GM19372 (cell line): Measurements from ENCODE around the gene FXN.
A peak's percentile ranks its signal among the peaks of the same experiment; 100 is the strongest.
"Not testable (repeated sequence)": the region's sequence is repeated elsewhere in the genome, so short reads cannot be mapped to it uniquely, and the experiment has no call there.

Experiments used
- ATAC-seq: cut with Tn5 transposase; IDR thresholded peaks from one replicate; pipeline ENCODE4 v1.9.1; 2021; ENCODE audit warnings: mild to moderate bottlenecking, low read depth, moderate library complexity; ENCODE audit not compliant: unreplicated experiment

Gene FXN

GRCh38 chr9:69094361-69095135 is 59.0 kb downstream of the FXN start:
- not testable (repeated sequence) for ATAC-seq

GRCh38 chr9:69097064-69097463 is 61.5 kb downstream of the FXN start:
- ATAC-seq: no peak

DNA sequence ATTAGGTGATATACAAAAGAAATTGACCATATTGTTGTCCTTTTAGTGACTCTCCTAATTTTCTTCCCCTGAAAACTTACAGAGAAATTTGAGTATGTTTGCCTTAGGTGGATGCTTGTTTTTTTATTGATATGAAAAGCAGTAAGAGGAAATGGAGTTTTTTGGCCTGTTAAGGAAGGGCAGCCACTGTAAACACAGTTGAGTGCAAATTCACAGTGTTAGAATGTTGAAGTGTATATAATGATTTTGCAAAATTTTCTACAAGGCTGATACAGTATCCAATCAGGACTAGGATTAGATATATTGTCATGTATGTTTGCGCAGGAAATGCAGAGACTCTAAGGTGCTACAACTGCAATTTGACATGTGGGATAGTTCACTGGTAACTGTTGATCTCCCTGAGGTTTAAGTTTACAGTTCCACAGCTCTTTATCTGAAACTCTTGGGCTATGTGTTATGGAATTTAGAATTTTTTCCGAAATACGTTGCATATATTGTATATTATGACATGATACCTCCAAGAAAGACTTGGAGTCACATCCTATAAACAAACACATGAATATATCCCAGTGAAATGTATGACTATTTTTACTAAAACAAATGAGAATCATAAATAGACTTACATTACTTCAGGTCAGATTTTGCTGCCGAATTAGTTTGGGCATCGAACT is 62.5 kb downstream of the FXN start:
- no peak for ATAC-seq

DNA sequence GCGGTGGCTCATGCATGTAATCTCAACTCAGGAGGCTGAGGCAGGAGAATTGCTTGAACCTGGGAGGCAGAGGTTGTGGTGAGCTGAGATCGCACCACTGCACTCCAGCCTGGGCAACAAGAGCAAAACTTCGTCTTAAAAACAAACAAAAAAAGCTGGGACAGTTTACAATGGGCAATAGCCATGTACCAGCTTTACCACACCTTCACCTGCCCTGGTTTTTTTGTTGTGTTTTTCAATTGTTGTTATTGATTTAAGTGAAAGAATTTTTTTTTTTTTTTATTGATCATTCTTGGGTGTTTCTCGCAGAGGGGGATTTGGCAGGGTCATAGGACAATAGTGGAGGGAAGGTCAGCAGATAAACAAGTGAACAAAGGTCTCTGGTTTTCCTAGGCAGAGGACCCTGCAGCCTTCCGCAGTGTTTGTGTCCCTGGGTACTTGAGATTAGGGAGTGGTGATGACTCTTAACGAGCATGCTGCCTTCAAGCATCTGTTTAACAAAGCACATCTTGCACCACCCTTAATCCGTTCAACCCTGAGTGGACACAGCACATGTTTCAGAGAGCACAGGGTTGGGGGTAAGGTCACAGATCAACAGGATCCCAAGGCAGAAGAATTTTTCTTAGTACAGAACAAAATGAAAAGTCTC is 67.9 kb downstream of the FXN start:
- not testable (repeated sequence) for ATAC-seq

- ATAC-seq: no peak
These were observed 69.4 kb downstream of the FXN start for GRCh38 chr9:69104830-69105527.

DNA sequence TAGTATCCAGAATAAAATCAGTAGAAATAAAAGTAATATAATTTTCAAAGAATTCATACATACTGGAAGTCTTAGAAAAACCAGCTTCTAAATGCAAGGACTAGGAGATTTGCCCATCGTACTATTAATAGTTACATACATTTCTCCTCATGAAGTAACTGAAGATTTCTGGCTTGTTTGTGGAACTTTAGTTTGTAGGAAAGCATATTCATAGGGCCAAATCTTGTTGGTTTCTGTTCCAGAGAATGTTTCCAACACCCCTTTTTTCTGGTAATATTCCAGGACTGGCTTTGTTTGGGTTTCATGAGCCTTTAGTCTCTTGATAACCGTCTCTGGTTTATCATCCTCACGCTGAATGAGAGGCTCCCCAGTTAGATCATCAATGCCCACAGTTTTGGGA is 72.2 kb downstream of the FXN start:
- ATAC-seq: no peak

GRCh38 chr9:69108706-69109105 is 73.2 kb downstream of the FXN start:
- ATAC-seq: not testable (repeated sequence)

GRCh38 chr9:69109152-69109551 is 73.6 kb downstream of the FXN start:
- no peak for ATAC-seq

DNA sequence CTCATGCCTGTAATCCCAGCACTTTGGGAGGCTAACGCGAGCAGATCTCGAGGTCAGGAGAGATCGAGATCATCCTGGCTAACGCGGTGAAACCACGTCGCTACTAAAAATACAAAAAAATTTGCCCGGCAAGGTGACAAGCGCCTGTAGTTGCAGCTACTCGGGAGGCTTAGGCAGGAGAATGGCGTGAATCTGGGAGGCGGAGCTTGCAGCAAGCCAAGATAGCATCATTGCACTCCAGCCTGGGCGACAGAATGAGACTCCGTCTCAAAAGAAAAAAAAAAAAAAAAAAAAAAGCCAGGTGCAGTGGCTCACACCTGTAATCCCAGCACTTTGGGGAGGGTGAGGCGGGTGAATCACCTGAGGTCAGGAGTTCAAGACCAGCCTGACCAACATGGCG is 77.1 kb downstream of the FXN start:
- not testable (repeated sequence) for ATAC-seq

- ATAC-seq: no peak
These were observed 80.1 kb downstream of the FXN start for GRCh38 chr9:69115621-69116020.

DNA sequence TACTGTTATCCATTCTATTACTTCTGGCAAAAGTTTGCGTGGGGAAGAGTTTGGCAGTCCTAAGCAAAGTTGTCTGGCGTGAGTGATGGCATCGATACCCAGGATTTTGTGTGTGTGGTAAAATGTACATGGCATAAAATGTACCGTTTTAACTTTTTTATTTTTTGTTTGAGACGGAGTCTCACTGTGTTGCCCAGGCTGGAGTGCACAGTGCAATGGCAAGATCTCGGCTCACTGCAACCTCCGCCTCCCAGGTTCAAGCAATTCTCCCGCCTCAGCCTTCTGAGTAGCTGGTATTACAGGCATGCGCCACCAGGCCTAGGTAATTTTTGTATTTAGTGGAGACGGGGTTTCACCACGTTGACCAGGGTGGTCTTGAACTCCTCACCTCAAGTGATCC is 83.1 kb downstream of the FXN start:
- ATAC-seq: no peak

DNA sequence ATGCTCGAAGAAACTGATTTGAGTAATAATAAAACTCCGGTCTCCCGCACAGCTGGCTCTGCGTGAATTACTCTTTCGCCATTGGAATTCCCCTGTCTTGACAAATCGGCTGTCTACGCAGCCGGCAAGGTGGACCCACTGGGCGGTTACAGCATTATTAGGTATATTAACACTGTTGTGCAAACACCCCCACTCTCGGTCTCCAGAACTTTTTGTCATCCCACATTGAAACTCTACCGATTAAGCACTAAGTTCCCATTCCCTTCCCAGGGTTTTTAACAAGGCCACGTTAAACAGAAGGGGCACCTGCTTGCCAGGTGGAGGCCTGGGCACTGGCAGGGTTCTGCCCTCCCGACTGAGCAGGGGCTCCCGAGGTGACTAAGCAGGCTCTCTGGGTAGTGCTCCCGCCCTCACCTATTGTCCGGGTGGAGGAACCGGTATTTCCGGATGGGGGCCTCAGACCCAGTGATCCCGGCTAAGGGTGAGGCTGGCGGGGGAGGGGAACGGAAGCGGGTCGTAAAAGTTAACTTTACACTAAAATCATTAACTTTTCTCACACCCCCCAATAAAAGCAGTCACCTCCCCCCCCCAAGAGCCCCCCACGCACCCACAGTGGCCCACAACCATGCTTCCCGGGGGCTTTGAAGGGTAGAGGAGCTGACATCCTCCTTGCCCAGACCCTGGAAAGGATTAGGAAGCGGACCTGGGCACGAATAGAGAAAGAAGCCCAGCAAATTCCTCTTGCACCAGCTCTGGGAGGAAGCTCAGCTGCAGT is 85.0 kb downstream of the FXN start:
- ATAC-seq: no peak

DNA sequence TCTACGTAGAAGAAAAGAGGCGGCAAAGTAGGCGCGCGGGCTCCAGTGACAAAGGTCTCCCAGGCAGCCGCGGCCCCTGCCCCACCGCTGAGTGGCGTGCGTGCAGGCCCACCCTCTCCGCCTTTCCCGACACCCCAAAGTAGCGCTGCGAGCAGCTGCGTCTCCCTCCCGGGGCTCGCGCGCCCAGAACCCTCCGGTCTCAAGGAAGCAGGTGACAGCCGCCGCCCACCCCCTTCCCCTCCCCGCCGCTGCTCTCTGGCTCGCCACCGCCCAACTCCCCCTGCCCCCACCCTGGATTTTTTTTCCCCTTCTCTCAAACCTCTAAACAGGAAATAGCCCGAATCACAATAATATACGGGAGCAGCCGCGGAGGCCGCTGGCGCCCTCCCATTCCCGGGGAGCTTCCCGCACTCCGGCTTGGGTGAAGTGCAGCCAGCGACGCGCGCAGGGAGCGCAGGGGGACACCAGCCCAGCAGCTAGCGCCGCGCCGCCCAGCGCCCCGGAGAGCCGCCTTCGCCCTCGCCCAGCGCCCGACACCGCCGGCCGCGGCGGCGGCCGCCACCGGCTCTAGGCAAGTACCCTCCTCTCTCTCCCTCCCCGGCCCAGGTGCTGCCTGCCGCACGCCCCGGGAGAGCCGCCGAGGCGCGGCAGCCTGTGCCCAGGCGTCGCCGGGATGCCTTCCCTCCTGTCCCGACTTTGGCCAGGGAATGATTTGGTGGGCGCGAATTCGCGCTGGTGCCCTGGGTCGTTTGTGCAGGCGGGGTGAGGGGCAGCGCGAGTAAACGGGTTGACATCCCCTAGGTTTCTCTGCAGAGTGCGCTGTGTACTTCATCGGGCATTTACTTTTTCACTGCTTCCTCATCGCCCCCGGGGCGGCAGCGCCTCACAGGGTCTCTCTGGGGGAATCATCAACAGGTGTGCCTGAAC is 85.9 kb downstream of the FXN start:
- ATAC-seq: peak; percentile 69

GRCh38 chr9:69122082-69122548 is 86.6 kb downstream of the FXN start:
- peak; percentile 44 for ATAC-seq

DNA sequence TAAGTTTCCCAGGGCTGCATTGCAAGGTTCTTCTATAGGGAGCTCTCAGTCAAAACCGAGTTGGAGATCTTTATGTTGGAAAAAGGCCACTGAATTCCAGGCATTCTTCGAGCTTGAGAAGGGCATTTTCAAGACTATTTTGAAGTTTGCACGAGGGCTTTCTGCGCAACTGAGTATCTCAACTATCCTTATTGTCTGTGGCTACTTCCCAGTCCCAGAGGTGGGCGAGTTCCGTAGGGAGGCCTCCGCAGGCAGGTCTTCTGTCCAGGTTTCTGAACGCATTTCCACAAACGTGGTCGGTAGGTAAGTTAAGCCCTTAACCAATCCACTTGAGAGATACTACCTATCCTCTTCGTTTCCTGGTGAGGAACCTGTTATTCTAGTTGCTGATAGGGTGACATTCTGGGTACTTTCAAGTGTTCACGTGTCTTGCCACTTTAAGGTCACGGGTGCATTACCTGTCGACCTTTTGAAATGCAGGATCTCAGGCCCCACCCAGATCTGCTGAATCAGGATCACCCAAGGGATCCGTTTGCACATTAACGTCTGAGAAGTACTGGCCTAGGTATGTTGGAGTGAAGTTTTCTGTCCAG is 87.1 kb downstream of the FXN start:
- ATAC-seq: no peak

- ATAC-seq: no peak
These were observed 95.2 kb downstream of the FXN start for GRCh38 chr9:69130456-69131441.

GRCh38 chr9:69131682-69132081 is 96.1 kb downstream of the FXN start:
- ATAC-seq: no peak

GRCh38 chr9:69132361-69132760 is 96.8 kb downstream of the FXN start:
- ATAC-seq: no peak
